HepG2 (cell line): Measurements from ENCODE around the gene COL27A1. TPM values are rescaled to one million over a fixed set of nuclear protein-coding genes. Genes with fewer than 3 reads are reported as not detected.
A peak's percentile ranks its signal among the peaks of the same experiment; 100 is the strongest.

Experiments
- ATAC-seq: fragments of 200-7000 bp; cut with Tn5 transposase; 3 replicates; pipeline ENCODE4 v1.9.1; 2020; ENCODE audit warnings: mild to moderate bottlenecking, moderate library complexity
- BruUV-seq: library from RNA; stranded (reverse); fragments of 400-500 nt; replicated peaks from 2 replicates; lab custom pipeline; 2021; lab: Mats Ljungman, UMichigan
- CTCF ChIA-PET: fragments of 300-600 bp; formaldehyde crosslinking; extraction: SDS; loops from one replicate; lab custom pipeline; 2021; ENCODE audit warnings: low total read pairs, inconsistent platforms, low intra/inter-chr PET ratio; lab: Yijun Ruan, JAX
- POLR2A ChIA-PET: fragments of 350-600 bp; sonication (Branson Sonifier 250); formaldehyde crosslinking; loops from one replicate; lab custom pipeline; 2020; ENCODE audit warnings: antibody characterized with exemption, inconsistent platforms; lab: Yijun Ruan, JAX
- DNase-seq: peaks from one replicate; pipeline ENCODE4 v3.0.0-alpha.2; 2015; ENCODE audit warnings: low spot score
- FAIRE-seq: peaks from 3 replicates; lab custom pipeline; 2011; peaks lifted over from hg19 to GRCh38; lab: Jason Lieb, UNC
- H2AFZ ChIP-seq: one replicate; pipeline ENCODE4 v1.6.1; 2011; ENCODE audit warnings: low read length, inconsistent platforms
- H3K27ac ChIP-seq: fragments of 300-600 bp; 3 replicates; pipeline ENCODE4 v1.8.0; 2011; ENCODE audit warnings: mixed run types, mild to moderate bottlenecking, mixed read lengths, low read length, inconsistent platforms; ENCODE audit not compliant: insufficient read depth; ENCODE audit errors: extremely low read length
- H3K27me3 ChIP-seq, 2 experiments: fragments of 200-600 bp in 1 of 2; 2 replicates in 1 of 2; 3 replicates in 1 of 2; pipeline versions ENCODE4 v1.6.0 to v1.8.0; 2011; ENCODE audit warnings: low read length in 2 of 2, mild to moderate bottlenecking in 2 of 2, moderate library complexity in 2 of 2, inconsistent platforms in 1 of 2; ENCODE audit not compliant: insufficient read depth in 2 of 2, control insufficient read depth in 1 of 2
- H3K36me3 ChIP-seq, 2 experiments: fragments of 200-600 bp in 1 of 2; replicated peaks in 1 of 2; 2 replicates in 1 of 2; 3 replicates in 1 of 2; pipeline versions ENCODE4 v1.5.1 to v1.8.0; 2011; ENCODE audit warnings: low read length in 2 of 2, inconsistent platforms in 1 of 2; ENCODE audit not compliant: insufficient read depth in 2 of 2, control insufficient read depth in 1 of 2
- H3K4me1 ChIP-seq: 2 replicates; pipeline ENCODE4 v1.5.1; 2012; ENCODE audit warnings: low read length, inconsistent platforms; ENCODE audit not compliant: insufficient read depth
- H3K4me2 ChIP-seq: 2 replicates; pipeline ENCODE4 v1.6.0; 2011; ENCODE audit warnings: low read depth, low read length, inconsistent platforms
- H3K4me3 ChIP-seq, 3 experiments: fragments of 200-600 bp in 1 of 3; sonication (generic), shearing (Covaris generic) in 1 of 3; replicated peaks in 1 of 3; 2 replicates each; pipeline ENCODE4 v1.5.1; 2011 to 2016; ENCODE audit warnings: low read length in 3 of 3, inconsistent platforms in 2 of 3, low read depth in 2 of 3, mild to moderate bottlenecking in 2 of 3, control low read depth in 1 of 3, mixed read lengths in 1 of 3; ENCODE audit not compliant: insufficient read depth in 1 of 3
- H3K79me2 ChIP-seq: one replicate; pipeline ENCODE4 v1.6.1; 2011; ENCODE audit warnings: low read length, inconsistent platforms; ENCODE audit not compliant: insufficient read depth
- H3K9ac ChIP-seq: 2 replicates; pipeline ENCODE4 v1.6.0; 2011; ENCODE audit warnings: mild to moderate bottlenecking, low read depth, low read length, inconsistent platforms; ENCODE audit not compliant: insufficient read depth
- H3K9me3 ChIP-seq: 2 replicates; pipeline ENCODE4 v1.5.1; 2012; ENCODE audit warnings: mild to moderate bottlenecking, low read length
- H4K20me1 ChIP-seq: 2 replicates; pipeline ENCODE4 v1.6.0; 2011; ENCODE audit warnings: inconsistent platforms, mild to moderate bottlenecking, low read length, moderate library complexity; ENCODE audit not compliant: insufficient read depth
- AGO2 ChIP-seq: fragments of 200-400 bp; formaldehyde crosslinking; optimal IDR thresholded peaks from 2 replicates; pipeline ENCODE3; 2017; ENCODE audit warnings: mild to moderate bottlenecking, low read depth, low read length, moderate library complexity
- ATRX ChIP-seq: sonication (generic); formaldehyde crosslinking; IDR thresholded peaks from 2 replicates; pipeline ENCODE4 v1.4.0; 2020; ENCODE audit warnings: missing genetic modification reagents, borderline replicate concordance
- IRF2 ChIP-seq: IDR thresholded peaks from 2 replicates; pipeline ENCODE4 v1.6.1; 2018; ENCODE audit warnings: missing genetic modification reagents, missing compliant biosample characterization
- KDM3A ChIP-seq: IDR thresholded peaks from 2 replicates; pipeline ENCODE4 v1.6.1; 2018; ENCODE audit warnings: low read depth, missing compliant biosample characterization
- KLF6 ChIP-seq: IDR thresholded peaks from 2 replicates; pipeline ENCODE4 v1.8.0; 2016; ENCODE audit warnings: missing biosample characterization, missing genetic modification reagents
- ZNF121 ChIP-seq: sonication (generic); formaldehyde crosslinking; IDR thresholded peaks from 2 replicates; pipeline ENCODE4 v1.5.0; 2020; ENCODE audit warnings: mild to moderate bottlenecking, missing genetic modification reagents
- ZNF737 ChIP-seq: sonication (generic); formaldehyde crosslinking; IDR thresholded peaks from 2 replicates; pipeline ENCODE4 v1.5.0; 2020; ENCODE audit warnings: missing genetic modification reagents, mild to moderate bottlenecking, borderline replicate concordance
- ZNF768 ChIP-seq: sonication (generic); formaldehyde crosslinking; IDR thresholded peaks from 2 replicates; pipeline ENCODE4 v1.4.0; 2020; ENCODE audit warnings: missing genetic modification reagents
- WGBS: methylation state at CpG from one replicate; pipeline ENCODE4 v1.1.6; 2017; ENCODE audit warnings: low lambda C conversion rate; 5-methylcytosine and 5-hydroxymethylcytosine counted together
- in situ Hi-C: cut with HindIII; loops from 2 replicates; pipeline ENCODE4 v1.10.0; 2017; ENCODE audit warnings: low pct_unique_long_range_greater_than_20kb; ENCODE audit not compliant: extremely low pct_ligation_motif_present
- intact Hi-C: fragments of 100-400 bp; cut with micrococcal nuclease; formaldehyde crosslinking; loops from one replicate; pipeline ENCODE4 v1.10.0; 2022; ENCODE audit not compliant: unreplicated experiment
- polyA plus RNA-seq, 8 experiments: library from polyadenylated mRNA; depleted of rRNA in 3 of 8; stranded (reverse) in 7 of 8; unstranded in 1 of 8; fragments of >200 nt; fragmentation: Illumina TruSeq in 4 of 8; extraction: Trizol in 4 of 8; gene quantifications; 2 replicates each; pipeline versions ENCODE4 v1.2.1 to v1.2.3, GENCODE V29; 2011 to 2016; ENCODE audit warnings: low read depth in 4 of 8, missing spikeins in 1 of 8, mixed read lengths in 1 of 8; ENCODE audit not compliant: insufficient read depth in 1 of 8
- total RNA-seq, 5 experiments: library from RNA; depleted of rRNA; stranded (reverse); fragments of >200 nt; fragmentation: Illumina TruSeq; extraction: Trizol; gene quantifications; 2 replicates each; pipeline ENCODE4 v1.2.3, GENCODE V29; 2016; ENCODE audit warnings: low read depth in 1 of 5
- TF ChIP-seq, protein P1 (sequence below): sonication (generic); formaldehyde crosslinking; IDR thresholded peaks from 2 replicates; pipeline ENCODE4 v1.4.0; 2020; ENCODE audit warnings: missing genetic modification reagents
- TF ChIP-seq, protein P2 (sequence below): sonication (generic); formaldehyde crosslinking; IDR thresholded peaks from 2 replicates; pipeline ENCODE4 v1.5.0; 2020; ENCODE audit warnings: mild to moderate bottlenecking, missing genetic modification reagents

COL27A1 gene
- total and polyA plus RNA-seq, 2 of the 13 experiments (the other 11 are each of a cell fraction or from before 2014, with no cell fraction given), result 71.3 to 89.1 TPM

DNA sequence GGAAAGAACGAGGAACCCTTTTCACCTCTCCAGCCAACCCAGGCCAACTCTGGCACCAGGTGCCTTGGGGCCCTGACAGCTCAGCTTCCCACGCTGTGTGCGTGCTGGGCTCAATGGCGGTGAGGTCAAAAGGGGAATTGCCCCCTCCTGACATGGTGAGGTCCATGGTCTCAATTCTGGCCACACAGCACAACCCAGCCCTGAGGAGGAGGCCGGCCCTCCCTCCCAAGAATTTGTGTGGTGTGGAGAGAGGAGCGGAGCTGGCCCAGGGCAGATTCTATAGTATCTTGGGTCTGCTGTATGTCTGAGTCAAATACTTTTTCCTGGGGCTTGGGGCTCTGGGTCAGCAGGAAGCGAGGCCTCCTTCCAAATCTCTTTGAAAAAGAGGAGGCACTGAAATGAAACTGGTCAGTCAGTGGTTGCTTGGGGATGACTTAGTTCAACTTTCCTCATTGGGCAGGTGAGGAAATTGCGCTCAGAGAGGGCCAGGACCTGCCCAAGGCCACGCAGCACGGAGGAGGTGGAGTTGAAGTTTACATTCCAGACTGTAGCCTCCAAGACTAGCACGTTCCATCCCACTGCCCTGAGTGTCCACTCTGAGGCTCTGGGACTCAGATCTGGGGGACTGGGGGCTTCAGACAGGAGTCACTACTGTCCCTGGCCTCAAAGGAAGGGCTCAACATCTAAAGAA, 15.6 kb downstream of the COL27A1 start:
- no peaks in the 10 kb centered on the region for H3K27me3 ChIP-seq
- WGBS, result 97% methylated on average over 6 of the region's 11 CpGs
- peaks cover 30 to 62% of the 10 kb centered on the region in 2 experiments for H3K36me3 ChIP-seq
- H4K20me1 ChIP-seq, result peaks cover 9% of the 10 kb centered on the region; the same call in 1 of the 2 replicates
- intact Hi-C loops, result loop anchor here (5.0 kb wide), 1 partner anchor 64 kb away; no protein-coding TSS in a partner anchor
- TF ChIP-seq ZNF768 (CRISPR knock-in tag) (peak; percentile 96), ATRX (CRISPR knock-in tag) (no peak), AGO2 (peak; percentile 18), KLF6 (CRISPR knock-in tag) (no peak)
- ChIA-PET POLR2A (interaction anchor here (0.9 to 10.0 kb wide), 3 partner anchors 12 to 119 kb away, joined by 3 to 252 read pairs (median 3); partner anchors contain the start of genes AMBP and COL27A1), CTCF (no interaction called here)
- H3K4me2 ChIP-seq, result no peak overlapping the region
- no TSS peak for BruUV-seq
- peaks cover 29% of the 10 kb centered on the region for H3K79me2 ChIP-seq
- no peak overlapping the region for H2AFZ ChIP-seq
- in situ Hi-C loops, result no loop called here
- no peak for FAIRE-seq
- no peak overlapping the region for H3K27ac ChIP-seq
- no peak for DNase-seq
- peaks cover 44% of the 10 kb centered on the region for H3K4me1 ChIP-seq
- H3K9ac ChIP-seq, result no peak overlapping the region
- no peak overlapping the region for H3K4me3 ChIP-seq
- no peaks in the 10 kb centered on the region for H3K9me3 ChIP-seq
- ATAC-seq, result no peak

DNA sequence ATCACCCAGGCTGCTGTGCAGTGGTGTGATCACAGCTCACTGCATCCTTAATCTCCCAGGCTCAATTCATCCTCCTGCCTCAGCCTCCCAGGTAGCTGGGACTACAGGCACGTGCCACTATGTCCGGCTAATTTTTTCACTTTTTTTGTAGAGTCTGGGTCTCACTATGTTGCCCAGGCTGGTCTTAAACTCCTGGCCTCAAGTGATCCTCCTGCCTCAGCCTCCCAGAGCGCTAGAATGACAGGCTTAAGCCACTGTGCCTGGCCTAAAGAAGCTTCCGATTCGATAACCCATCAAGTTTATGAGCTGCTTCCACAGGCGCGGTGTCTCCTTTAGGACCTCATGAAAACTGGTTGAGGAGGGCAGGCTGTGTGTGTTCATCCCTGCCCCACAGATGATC, 16.2 kb downstream of the COL27A1 start:
- no peak overlapping the region for H3K4me2 ChIP-seq
- H3K4me3 ChIP-seq, result no peak overlapping the region
- no peak overlapping the region for H3K9ac ChIP-seq
- in situ Hi-C loops (no loop called here), intact Hi-C loops (loop anchor here (5.0 kb wide), 1 partner anchor 64 kb away; no protein-coding TSS in a partner anchor)
- POLR2A ChIA-PET, result interaction anchor here (0.9 to 10.0 kb wide), 3 partner anchors 13 to 119 kb away, joined by 3 to 252 read pairs (median 3); partner anchors contain the start of genes AMBP and COL27A1
- H3K27me3 ChIP-seq, result no peaks in the 10 kb centered on the region
- H3K36me3 ChIP-seq, result peaks cover 28 to 56% of the 10 kb centered on the region in 2 experiments
- no TSS peak for BruUV-seq
- FAIRE-seq (no peak), DNase-seq (no peak), ATAC-seq (no peak)
- peaks cover 50% of the 10 kb centered on the region for H3K4me1 ChIP-seq
- peaks cover 4% of the 10 kb centered on the region; the same call in 1 of the 2 replicates for H4K20me1 ChIP-seq
- no peak overlapping the region for H2AFZ ChIP-seq
- peaks cover 27% of the 10 kb centered on the region for H3K79me2 ChIP-seq
- CTCF ChIA-PET, result no interaction called here
- TF ChIP-seq, protein P1, sequence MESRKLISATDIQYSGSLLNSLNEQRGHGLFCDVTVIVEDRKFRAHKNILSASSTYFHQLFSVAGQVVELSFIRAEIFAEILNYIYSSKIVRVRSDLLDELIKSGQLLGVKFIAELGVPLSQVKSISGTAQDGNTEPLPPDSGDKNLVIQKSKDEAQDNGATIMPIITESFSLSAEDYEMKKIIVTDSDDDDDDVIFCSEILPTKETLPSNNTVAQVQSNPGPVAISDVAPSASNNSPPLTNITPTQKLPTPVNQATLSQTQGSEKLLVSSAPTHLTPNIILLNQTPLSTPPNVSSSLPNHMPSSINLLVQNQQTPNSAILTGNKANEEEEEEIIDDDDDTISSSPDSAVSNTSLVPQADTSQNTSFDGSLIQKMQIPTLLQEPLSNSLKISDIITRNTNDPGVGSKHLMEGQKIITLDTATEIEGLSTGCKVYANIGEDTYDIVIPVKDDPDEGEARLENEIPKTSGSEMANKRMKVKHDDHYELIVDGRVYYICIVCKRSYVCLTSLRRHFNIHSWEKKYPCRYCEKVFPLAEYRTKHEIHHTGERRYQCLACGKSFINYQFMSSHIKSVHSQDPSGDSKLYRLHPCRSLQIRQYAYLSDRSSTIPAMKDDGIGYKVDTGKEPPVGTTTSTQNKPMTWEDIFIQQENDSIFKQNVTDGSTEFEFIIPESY (CRISPR knock-in tag), result 0 out of 2 replicates have a peak, but pooled peaks have one; percentile 7
- peak; percentile 69 for TF ChIP-seq ZNF121
- no peak for TF ChIP-seq ZNF737
- TF ChIP-seq KDM3A, result no peak
- TF ChIP-seq, protein P2, sequence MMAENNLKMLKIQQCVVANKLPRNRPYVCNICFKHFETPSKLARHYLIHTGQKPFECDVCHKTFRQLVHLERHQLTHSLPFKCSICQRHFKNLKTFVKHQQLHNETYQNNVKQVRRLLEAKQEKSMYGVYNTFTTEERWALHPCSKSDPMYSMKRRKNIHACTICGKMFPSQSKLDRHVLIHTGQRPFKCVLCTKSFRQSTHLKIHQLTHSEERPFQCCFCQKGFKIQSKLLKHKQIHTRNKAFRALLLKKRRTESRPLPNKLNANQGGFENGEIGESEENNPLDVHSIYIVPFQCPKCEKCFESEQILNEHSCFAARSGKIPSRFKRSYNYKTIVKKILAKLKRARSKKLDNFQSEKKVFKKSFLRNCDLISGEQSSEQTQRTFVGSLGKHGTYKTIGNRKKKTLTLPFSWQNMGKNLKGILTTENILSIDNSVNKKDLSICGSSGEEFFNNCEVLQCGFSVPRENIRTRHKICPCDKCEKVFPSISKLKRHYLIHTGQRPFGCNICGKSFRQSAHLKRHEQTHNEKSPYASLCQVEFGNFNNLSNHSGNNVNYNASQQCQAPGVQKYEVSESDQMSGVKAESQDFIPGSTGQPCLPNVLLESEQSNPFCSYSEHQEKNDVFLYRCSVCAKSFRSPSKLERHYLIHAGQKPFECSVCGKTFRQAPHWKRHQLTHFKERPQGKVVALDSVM (CRISPR knock-in tag), result peak; percentile 61; the same call in 1 of the 2 replicates
- no peak for TF ChIP-seq IRF2
- 98% methylated on average over 7 of the region's 7 CpGs for WGBS
- H3K9me3 ChIP-seq, result no peaks in the 10 kb centered on the region
- H3K27ac ChIP-seq, result no peak overlapping the region
